Suppressor macrophage treated with lipopolysaccharide for 4 hours (primary cell): Measurements from ENCODE around the gene RNF41.

Experiments
- DNase-seq: peaks from one replicate; pipeline ENCODE4 v3.0.0-alpha.2; 2020

Gene RNF41

GRCh38 chr12:56163533-56164344, 58.0 kb downstream of the RNF41 start:
- DNase-seq = no peak

DNA sequence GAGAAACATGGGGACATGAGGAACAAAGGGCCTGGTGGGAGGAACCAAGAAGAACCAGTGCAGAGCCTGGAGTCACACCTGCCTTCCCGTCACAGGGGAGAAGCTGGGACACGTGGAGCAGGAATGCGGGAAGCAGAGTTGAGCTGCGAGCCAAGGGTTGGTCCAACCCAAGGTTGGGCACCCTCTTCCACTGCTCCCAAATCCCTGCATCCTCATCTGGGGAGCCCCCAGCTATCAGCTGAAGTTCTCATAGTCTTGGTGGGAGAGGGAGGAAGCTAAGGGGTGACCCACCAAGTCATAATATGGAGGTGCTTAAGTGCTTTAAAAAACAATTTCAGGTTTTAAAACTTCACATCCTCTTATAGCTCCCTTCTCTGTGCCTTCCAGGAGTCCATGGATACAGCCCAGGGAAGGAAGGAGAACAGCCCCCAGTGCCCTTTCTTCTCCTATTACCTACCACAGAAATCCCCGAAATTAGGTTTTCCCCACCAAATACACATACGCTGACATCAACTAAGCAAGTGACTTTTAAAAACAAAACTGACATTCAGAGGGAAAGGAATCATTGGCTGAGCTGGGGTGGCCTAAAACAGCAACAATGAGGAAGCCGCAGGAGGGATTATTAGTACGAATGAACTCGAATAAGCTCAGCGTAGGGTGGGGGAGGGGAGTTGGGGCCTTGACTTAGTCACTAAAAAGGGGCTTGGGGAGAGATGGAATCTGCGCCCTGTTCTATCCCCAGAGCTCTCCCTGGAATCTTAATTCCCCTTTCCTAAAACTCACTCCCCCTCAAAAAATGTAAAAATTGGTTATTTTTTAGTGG, 59.0 kb downstream of the RNF41 start:
- no peak for DNase-seq

DNA sequence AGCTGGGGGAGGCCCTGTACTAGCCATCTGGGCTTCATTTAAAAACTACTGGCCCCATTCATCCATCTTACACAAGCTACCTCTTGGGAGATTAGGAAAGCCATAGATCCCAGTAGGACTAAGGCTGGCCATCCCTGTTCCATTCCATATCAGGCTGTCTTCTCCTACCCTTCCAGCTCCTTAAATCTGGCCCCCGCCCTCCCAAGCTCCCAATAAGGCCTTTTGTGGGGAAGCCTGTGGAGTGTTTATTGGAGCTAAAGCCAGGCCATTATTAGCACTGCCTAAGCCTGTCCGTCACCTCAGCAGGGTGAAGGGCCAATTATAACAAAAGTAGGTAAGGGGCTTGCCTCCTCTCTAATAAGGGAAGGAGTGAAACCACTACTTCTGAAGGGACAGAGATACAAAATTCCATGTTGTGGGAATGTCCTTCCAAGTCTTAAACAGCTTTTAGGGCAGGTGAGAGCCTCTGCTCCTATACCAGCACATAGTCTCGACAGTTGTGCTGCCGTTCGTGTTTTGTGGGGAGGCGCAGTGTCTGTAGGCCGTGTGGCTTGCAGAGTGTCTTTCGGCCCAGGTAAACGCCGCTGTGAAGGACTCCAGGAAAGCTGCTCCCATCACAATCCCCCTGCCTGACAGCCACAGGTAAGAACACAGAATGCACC, 59.9 kb downstream of the RNF41 start:
- DNase-seq = no peak

- no peak for DNase-seq
These were observed 60.6 kb downstream of the RNF41 start for GRCh38 chr12:56160894-56161689.

- DNase-seq = peak; percentile 34
These were observed 61.4 kb downstream of the RNF41 start for GRCh38 chr12:56160193-56160763.

GRCh38 chr12:56159482-56160192, 62.1 kb downstream of the RNF41 start:
- no peak for DNase-seq

GRCh38 chr12:56158926-56159461, 62.7 kb downstream of the RNF41 start:
- DNase-seq = peak; percentile 65

DNA sequence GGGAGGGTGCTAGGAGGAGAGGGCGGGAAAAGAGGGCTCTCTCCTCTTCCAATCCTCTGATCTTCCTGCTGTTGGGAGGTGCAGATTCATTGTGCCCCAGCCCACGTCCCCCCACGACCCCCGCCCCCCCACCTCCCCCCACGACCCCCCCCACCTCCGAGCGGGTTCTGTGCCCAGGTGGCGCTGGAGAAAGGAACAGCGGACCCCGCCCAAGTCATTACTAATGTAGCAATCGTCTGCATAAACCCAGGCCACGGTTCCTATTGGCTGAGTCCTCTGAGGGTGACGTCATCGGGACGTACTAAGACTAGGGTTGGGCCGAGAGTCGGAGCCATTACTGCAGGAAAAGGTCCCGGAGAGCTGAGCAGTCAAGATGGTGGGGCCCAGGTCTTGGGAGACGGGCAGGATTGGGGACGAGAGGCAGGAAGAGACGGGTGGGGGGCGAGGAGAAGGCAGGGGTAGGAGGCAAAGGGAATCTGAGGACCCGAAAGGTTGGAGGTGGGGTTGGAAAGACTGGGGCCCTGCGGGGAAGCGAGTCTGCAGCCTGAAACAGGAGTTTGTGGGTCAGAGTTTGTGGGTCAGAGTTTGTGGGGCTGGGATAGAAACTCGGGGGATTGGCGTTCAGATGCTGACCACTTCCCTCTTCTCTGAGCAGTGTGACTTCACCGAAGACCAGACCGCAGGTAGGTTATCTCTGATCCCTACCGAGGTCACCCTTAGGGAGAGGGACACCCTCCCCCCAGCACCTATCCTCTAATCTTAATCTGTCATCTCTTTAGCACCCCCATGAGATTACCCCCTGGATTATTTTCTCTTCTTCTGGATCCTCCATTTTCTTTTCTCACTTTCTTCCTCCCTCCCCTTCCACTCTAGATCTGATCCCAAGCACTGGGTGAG, 63.4 kb downstream of the RNF41 start, which contains the start of gene MYL6:
Gene MYL6, plus strand, starts transcription at position 331 of the 897 bp plus-strand sequence. Its CDS starts 43 bp downstream, at position 374.
- peak; percentile 98 for DNase-seq

GRCh38 chr12:56157201-56158028, 64.3 kb downstream of the RNF41 start:
- DNase-seq = peak; percentile 53

DNA sequence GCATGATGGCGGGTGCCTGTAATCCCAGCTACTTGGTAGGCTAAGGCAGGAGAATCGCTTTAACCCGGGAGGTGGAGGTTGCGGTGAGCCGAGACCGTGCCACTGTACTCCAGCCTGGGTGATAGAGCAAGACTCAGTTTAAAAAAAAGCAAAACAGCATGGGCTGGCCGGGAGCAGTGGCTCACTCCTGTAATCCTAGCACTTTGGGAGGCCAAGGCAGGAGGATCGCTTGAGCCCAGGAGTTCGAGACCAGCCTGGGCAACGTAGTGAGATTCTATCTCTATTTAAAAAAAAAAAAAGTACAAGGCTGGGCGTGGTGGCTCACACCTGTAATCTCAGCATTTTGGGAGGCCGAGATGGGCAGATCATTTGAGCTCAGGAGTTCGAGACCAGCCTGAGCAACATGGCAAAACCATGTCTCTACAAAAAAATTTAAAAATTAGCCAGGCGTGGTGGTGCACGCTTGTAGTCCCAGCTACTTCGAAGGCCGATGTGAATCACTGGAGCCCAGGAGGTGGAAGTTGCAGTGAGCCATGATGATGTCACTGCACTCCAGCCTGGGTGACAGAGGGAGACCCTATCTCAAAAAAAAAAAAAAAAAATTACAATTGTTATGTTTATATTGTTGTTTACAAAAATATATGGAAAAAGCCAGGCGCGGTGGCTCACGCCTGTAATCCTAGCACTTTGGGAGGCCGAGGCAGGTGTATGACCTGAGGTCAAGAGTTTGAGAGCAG, 65.1 kb downstream of the RNF41 start:
- peak; percentile 41 for DNase-seq

- DNase-seq = no peak
These were observed 66.4 kb downstream of the RNF41 start for GRCh38 chr12:56155256-56155845.

- DNase-seq = no peak
These were observed 66.9 kb downstream of the RNF41 start for GRCh38 chr12:56154818-56155217.

GRCh38 chr12:56154246-56154771, 67.4 kb downstream of the RNF41 start:
- no peak for DNase-seq

DNA sequence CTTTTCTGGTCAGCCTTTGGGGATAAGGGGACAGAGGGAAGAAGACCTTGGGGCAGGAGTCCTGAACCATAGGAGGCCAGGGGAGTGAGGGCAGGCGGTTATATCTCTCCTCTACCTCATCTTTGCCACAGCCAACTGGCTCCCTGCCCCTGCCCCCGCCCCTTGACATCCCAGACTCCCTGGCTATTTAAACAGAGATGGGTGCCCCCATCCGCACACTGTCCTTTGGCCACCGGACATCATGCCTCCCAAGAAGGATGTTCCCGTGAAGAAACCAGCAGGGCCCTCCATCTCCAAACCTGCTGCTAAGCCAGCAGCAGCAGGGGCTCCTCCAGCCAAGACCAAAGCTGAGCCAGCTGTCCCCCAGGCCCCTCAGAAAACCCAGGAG, 68.0 kb downstream of the RNF41 start:
- no peak for DNase-seq

GRCh38 chr12:56152756-56153677, 68.7 kb downstream of the RNF41 start:
- no peak for DNase-seq
